GM12878 (cell line): ENCODE measurements around the gene TIGD2. TPM values are rescaled to one million over a fixed set of nuclear protein-coding genes. Genes with fewer than 3 reads are reported as not detected.

Experiments used
- ATAC-seq: fragments of 200-7000 bp; cut with Tn5 transposase; 3 replicates; pipeline ENCODE4 v1.9.1; 2020; ENCODE audit warnings: mild to moderate bottlenecking, moderate library complexity
- BruUV-seq: library from RNA; stranded (reverse); fragments of 400-500 nt; replicated peaks from 2 replicates; lab custom pipeline; 2021; lab: Mats Ljungman, UMichigan
- CTCF ChIA-PET: fragments of 300-600 bp; sonication (Branson Sonifier 250); formaldehyde crosslinking; extraction: SDS; loops from one replicate; lab custom pipeline; 2021; ENCODE audit warnings: inconsistent platforms; lab: Yijun Ruan, JAX
- POLR2A ChIA-PET: fragments of 350-600 bp; formaldehyde crosslinking; extraction: SDS; loops from one replicate; lab custom pipeline; 2021; ENCODE audit warnings: inconsistent platforms; lab: Charles Lee
- RAD21 ChIA-PET: fragments of 300-600 bp; sonication (Branson Sonifier 250); formaldehyde crosslinking; loops from one replicate; lab custom pipeline; 2023; ENCODE audit warnings: antibody characterized with exemption; ENCODE audit not compliant: unreplicated experiment; lab: Charles Lee
- SMC1A ChIA-PET: fragments of 300-600 bp; sonication (Branson Sonifier 250); formaldehyde crosslinking; loops from one replicate; lab custom pipeline; 2023; ENCODE audit not compliant: unreplicated experiment, uncharacterized antibody; lab: Charles Lee
- DNase-seq: peaks from one replicate; pipeline ENCODE4 v3.0.0-alpha.2; 2011; ENCODE audit warnings: low read depth, low spot score
- FAIRE-seq: peaks from 3 replicates; lab custom pipeline; 2011; peaks lifted over from hg19 to GRCh38; lab: Jason Lieb, UNC
- H2AFZ ChIP-seq: 2 replicates; pipeline ENCODE4 v1.6.0; 2011; ENCODE audit warnings: low read depth, low read length, control low read depth; ENCODE audit not compliant: control insufficient read depth
- H3K27ac ChIP-seq: 2 replicates; pipeline ENCODE4 v1.5.1; 2011; ENCODE audit warnings: control low read depth; ENCODE audit not compliant: control insufficient read depth, insufficient read depth
- H3K27me3 ChIP-seq, 2 experiments: replicated peaks in 1 of 2; 2 replicates each; pipeline versions ENCODE4 v1.6.0 to v1.6.1; 2011; ENCODE audit warnings: low read length in 1 of 2; ENCODE audit not compliant: control insufficient read depth in 2 of 2, insufficient read depth in 2 of 2
- H3K36me3 ChIP-seq, 2 experiments: 2 replicates each; pipeline ENCODE4 v1.5.1; 2011; ENCODE audit warnings: low read length in 1 of 2; ENCODE audit not compliant: control insufficient read depth in 2 of 2, insufficient read depth in 2 of 2
- H3K4me1 ChIP-seq: 2 replicates; pipeline ENCODE4 v1.6.1; 2011; ENCODE audit warnings: mild to moderate bottlenecking, low read length, moderate library complexity, mixed read lengths; ENCODE audit not compliant: control insufficient read depth, insufficient read depth
- H3K4me2 ChIP-seq: 2 replicates; pipeline ENCODE4 v1.6.0; 2011; ENCODE audit warnings: control low read depth; ENCODE audit not compliant: control insufficient read depth, insufficient read depth
- H3K4me3 ChIP-seq: fragments of 200-600 bp; sonication (generic); 2 replicates; pipeline ENCODE4 v1.5.1; 2016
- H3K79me2 ChIP-seq: 2 replicates; pipeline ENCODE4 v1.6.0; 2011; ENCODE audit warnings: low read length; ENCODE audit not compliant: control insufficient read depth, insufficient read depth
- H3K9ac ChIP-seq: 2 replicates; pipeline ENCODE4 v1.8.0; 2011; ENCODE audit warnings: low read length, control low read depth, mixed read lengths; ENCODE audit not compliant: control insufficient read depth, insufficient read depth
- H3K9me3 ChIP-seq: replicated peaks from 3 replicates; pipeline ENCODE4 v1.5.1; 2011; ENCODE audit warnings: mild to moderate bottlenecking, low read length; ENCODE audit not compliant: control insufficient read depth, insufficient read depth
- H4K20me1 ChIP-seq: 2 replicates; pipeline ENCODE4 v1.6.0; 2011; ENCODE audit not compliant: control insufficient read depth, insufficient read depth
- ATF3 ChIP-seq: IDR thresholded peaks from 2 replicates; pipeline ENCODE4 v1.6.1; 2011; ENCODE audit warnings: low read depth, mild to moderate bottlenecking, low read length, moderate library complexity, borderline replicate concordance; ENCODE audit errors: extremely low read depth
- BCL11A ChIP-seq: IDR thresholded peaks from 2 replicates; pipeline ENCODE4 v1.6.1; 2011; ENCODE audit warnings: low read depth, low read length
- CEBPZ ChIP-seq: fragments of 150-350 bp; IDR thresholded peaks from 2 replicates; pipeline ENCODE4 v1.6.1; 2016; ENCODE audit warnings: low read depth, low read length
- CHD4 ChIP-seq: fragments of 200-600 bp; sonication (generic); IDR thresholded peaks from 2 replicates; pipeline ENCODE4 v1.6.1; 2016; ENCODE audit warnings: mild to moderate bottlenecking
- EP300 ChIP-seq, 2 experiments: fragments of 150-350 bp in 1 of 2; IDR thresholded peaks; 2 replicates each; pipeline ENCODE4 v1.6.1; 2011 to 2012; ENCODE audit warnings: low read depth in 2 of 2, low read length in 2 of 2, borderline replicate concordance in 1 of 2, improper control_type of control experiment in 1 of 2, inconsistent platforms in 1 of 2; ENCODE audit not compliant: control insufficient read depth in 1 of 2
- ESRRA ChIP-seq: IDR thresholded peaks from 2 replicates; pipeline ENCODE4 v1.6.1; 2012; ENCODE audit warnings: mild to moderate bottlenecking, low read length, improper control_type of control experiment
- HDAC6 ChIP-seq: fragments of 200-600 bp; sonication (generic); IDR thresholded peaks from one replicate; pipeline ENCODE4 v1.8.0; 2017; ENCODE audit warnings: antibody characterized with exemption; ENCODE audit not compliant: unreplicated experiment
- MYB ChIP-seq: fragments of 150-350 bp; IDR thresholded peaks from 2 replicates; pipeline ENCODE4 v1.6.1; 2014; ENCODE audit warnings: mild to moderate bottlenecking, low read depth, low read length, borderline replicate concordance
- POLR2AphosphoS5 ChIP-seq: IDR thresholded peaks from 2 replicates; pipeline ENCODE4 v1.6.1; 2011; ENCODE audit warnings: mild to moderate bottlenecking, low read length, inconsistent platforms
- RAD51 ChIP-seq: fragments of 450-650 bp; IDR thresholded peaks from 2 replicates; pipeline ENCODE4 v1.6.1; 2016; ENCODE audit warnings: moderate library complexity, mild to moderate bottlenecking, inconsistent platforms
- TBL1XR1 ChIP-seq: IDR thresholded peaks from 2 replicates; pipeline ENCODE4 v1.6.1; 2012; ENCODE audit warnings: low read depth, low read length, improper control_type of control experiment
- WGBS: methylation state at CpG from one replicate; pipeline ENCODE4 v1.1.6; 2016; ENCODE audit warnings: low lambda C conversion rate; ENCODE audit not compliant: insufficient replicate concordance, insufficient coverage; ENCODE audit errors: missing lambda C conversion rate; 5-methylcytosine and 5-hydroxymethylcytosine counted together
- in situ Hi-C: fragments of 300-500 bp; cut with MboI; formaldehyde crosslinking; loops from 9 replicates; pipeline ENCODE4 v1.14.3; 2018; ENCODE audit warnings: mixed read lengths
- intact Hi-C: fragments of 100-400 bp; cut with micrococcal nuclease; formaldehyde crosslinking; loops from one replicate; pipeline ENCODE4 v1.14.2; 2022; ENCODE audit not compliant: unreplicated experiment
- polyA plus RNA-seq, 11 experiments: library from polyadenylated mRNA; depleted of rRNA in 4 of 11; unstranded in 6 of 11; stranded (reverse) in 5 of 11; fragments of >200 nt; fragmentation: Nextera tagmentation in 4 of 11; fragmentation: Illumina TruSeq in 1 of 11; extraction: Ambion mirVana in 4 of 11; extraction: Trizol in 1 of 11; gene quantifications; 1 replicate in 1 of 11; 2 replicates in 10 of 11; pipeline versions ENCODE4 v1.2.1 to v1.2.3, GENCODE V29; 2011 to 2016; ENCODE audit warnings: inconsistent platforms in 2 of 11, missing spikeins in 2 of 11, low read depth in 1 of 11
- total RNA-seq, 4 experiments: library from RNA; depleted of rRNA in 3 of 4; stranded (reverse); fragments of >200 nt in 3 of 4; fragmentation: Illumina TruSeq in 1 of 4; extraction: Trizol in 1 of 4; gene quantifications; 2 replicates each; pipeline versions ENCODE4 v1.2.1 to v1.2.3, GENCODE V29; 2013 to 2021

TIGD2 gene
- total and polyA plus RNA-seq, 10 of the 15 experiments (the other 5 are each of a cell fraction or from before 2014, with no cell fraction given), result 2.4 to 8.4 (median 5.0) TPM

DNA sequence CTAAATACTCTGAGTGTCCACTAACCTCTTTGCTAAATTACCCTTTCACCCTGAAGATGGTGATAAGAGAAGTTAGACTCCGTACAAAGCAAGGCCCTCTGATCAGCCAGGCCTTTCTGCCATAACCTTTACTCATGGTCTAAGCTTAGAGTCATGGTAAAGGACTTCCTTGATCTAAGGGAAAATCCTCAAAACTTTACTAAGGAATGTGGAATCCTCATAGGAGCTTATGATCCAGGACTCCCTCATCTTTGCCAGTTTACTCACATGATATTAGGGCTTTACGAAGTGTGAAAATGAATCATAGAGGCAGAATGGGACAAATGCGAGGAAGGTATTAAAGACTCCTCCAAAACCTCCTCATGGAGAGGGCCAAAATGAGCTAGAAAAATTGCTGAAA is 46.5 kb upstream of the TIGD2 start:
- Histone ChIP-seq H3K79me2 (no peaks in the 10 kb centered on the region), H3K4me1 (no peaks in the 10 kb centered on the region; the same call in 1 of the 2 replicates), H4K20me1 (no peaks in the 10 kb centered on the region), H3K9ac (no peak overlapping the region), H3K4me2 (no peak overlapping the region), H3K36me3 (no peaks in the 10 kb centered on the region), H3K27me3 (no peaks in the 10 kb centered on the region), H2AFZ (no peak overlapping the region), H3K9me3 (peaks cover 1% of the 10 kb centered on the region; the same call in 2 of the 3 replicates), H3K4me3 (no peak overlapping the region), H3K27ac (no peak overlapping the region)
- ChIA-PET CTCF (interaction anchor here (1.0 to 2.7 kb wide), 3 partner anchors 8 to 47 kb away, joined by 3 to 12 read pairs (median 4); partner anchors contain the start of gene FAM13A), POLR2A (interaction anchor here (0.6 to 1.3 kb wide), 2 partner anchors 18 to 46 kb away, joined by 4 to 5 read pairs; no protein-coding TSS in a partner anchor), RAD21 (no interaction called here), SMC1A (interaction anchor here (1.1 to 1.8 kb wide), 6 partner anchors 9 to 78 kb away, joined by 3 to 11 read pairs (median 3); no protein-coding TSS in a partner anchor)
- ATAC-seq, result no peak
- no TSS peak for BruUV-seq
- WGBS, result 68% methylated on average over 3 of the region's 3 CpGs
- in situ Hi-C loops, result no loop called here
- no peak for FAIRE-seq
- TF ChIP-seq RAD51 (no peak), ATF3 (no peak), CHD4 (no peak)
- intact Hi-C loops, result no loop called here
- no peak for DNase-seq

GRCh38 chr4:89067417-89067816 is 43.9 kb upstream of the TIGD2 start:
- H3K4me1 ChIP-seq, result no peaks in the 10 kb centered on the region; the same call in 1 of the 2 replicates
- no peaks in the 10 kb centered on the region for H3K36me3 ChIP-seq
- no peaks in the 10 kb centered on the region for H3K27me3 ChIP-seq
- FAIRE-seq (no peak), ATAC-seq (no peak), DNase-seq (no peak)
- H3K27ac ChIP-seq, result no peak overlapping the region
- POLR2A ChIA-PET, result interaction anchor here (2.2 kb wide), 1 partner anchor 10 kb away, joined by 18 read pairs; the partner anchor contains the start of gene FAM13A
- no peaks in the 10 kb centered on the region for H3K79me2 ChIP-seq
- intact Hi-C loops, result no loop called here
- SMC1A ChIA-PET, result interaction anchor here (1.0 to 5.6 kb wide), 6 partner anchors 12 to 44 kb away, joined by 3 to 58 read pairs (median 10); partner anchors contain the start of gene FAM13A
- BruUV-seq, result no TSS peak
- RAD21 ChIA-PET, result interaction anchor here (1.4 to 5.7 kb wide), 4 partner anchors 11 to 47 kb away, joined by 3 to 64 read pairs (median 6); partner anchors contain the start of gene FAM13A
- no peak overlapping the region for H2AFZ ChIP-seq
- H3K4me3 ChIP-seq, result no peak overlapping the region
- no peak overlapping the region for H3K4me2 ChIP-seq
- in situ Hi-C loops, result no loop called here
- H3K9me3 ChIP-seq, result peaks cover 1% of the 10 kb centered on the region; the same call in 2 of the 3 replicates
- CTCF ChIA-PET, result interaction anchor here (1.4 kb wide), 1 partner anchor 10 kb away, joined by 6 read pairs; the partner anchor contains the start of gene FAM13A
- no peaks in the 10 kb centered on the region for H4K20me1 ChIP-seq
- no peak overlapping the region for H3K9ac ChIP-seq
- TF ChIP-seq MYB, result no peak
- no peak for TF ChIP-seq EP300 (IDR thresholded peaks at IDR 0.05; ENCODE audit: borderline replicate concordance in 1 of 2, control insufficient read depth in 1 of 2, low read depth in 2 of 2, low read length in 2 of 2)
- TF ChIP-seq BCL11A, result no peak
- TF ChIP-seq POLR2AphosphoS5, result no peak
- no peak for TF ChIP-seq HDAC6
- no peak for TF ChIP-seq TBL1XR1
- TF ChIP-seq ATF3, result no peak
- no peak for TF ChIP-seq ESRRA
- no peak for TF ChIP-seq CEBPZ
